ENCODE results near the gene AATF.

The AATF gene

GRCh38 chr17:36931096-36931696 is 17.6 kb upstream of the AATF start:
- no peak for DNase-seq

- no peak for DNase-seq
These were observed 16.9 kb upstream of the AATF start for GRCh38 chr17:36931697-36932382.

- DNase-seq: no peak
These were observed 16.4 kb upstream of the AATF start for GRCh38 chr17:36932383-36932693.

- DNase-seq: no peak
These were observed 15.9 kb upstream of the AATF start for GRCh38 chr17:36932694-36933511.

- no peak for DNase-seq
These were observed 15.1 kb upstream of the AATF start for GRCh38 chr17:36933512-36934143.

GRCh38 chr17:36934144-36934691 is 14.5 kb upstream of the AATF start:
- no peak for DNase-seq

- DNase-seq: peak in 1 of 2 experiments; percentile 35
These were observed 13.8 kb upstream of the AATF start for GRCh38 chr17:36934692-36935630.

GRCh38 chr17:36935671-36936454 is 12.9 kb upstream of the AATF start:
- no peak for DNase-seq

- no peak for DNase-seq
These were observed 12.2 kb upstream of the AATF start for GRCh38 chr17:36936455-36937000.

- no peak for DNase-seq
These were observed 11.5 kb upstream of the AATF start, which contains the start of gene LHX1 for GRCh38 chr17:36937001-36937958. Gene LHX1 (plus strand): TSS chr17:36937475. CDS start chr17:36938198, 723 bp downstream.

GRCh38 chr17:36937959-36938565 is 10.7 kb upstream of the AATF start:
- DNase-seq: no peak

- DNase-seq: no peak
These were observed 10.1 kb upstream of the AATF start for GRCh38 chr17:36938566-36939051.

- no peak for DNase-seq
These were observed 9.5 kb upstream of the AATF start for GRCh38 chr17:36939052-36939801.

GRCh38 chr17:36939802-36940312 is 8.9 kb upstream of the AATF start:
- no peak for DNase-seq

- DNase-seq: no peak
These were observed 8.2 kb upstream of the AATF start for GRCh38 chr17:36940313-36941264.

GRCh38 chr17:36941265-36942010 is 7.3 kb upstream of the AATF start:
- DNase-seq: no peak
